GM18502 (cell line): ENCODE data around the gene USP4.
A peak's percentile ranks its signal among the peaks of the same experiment; 100 is the strongest.

Experiments used
- ATAC-seq: cut with Tn5 transposase; IDR thresholded peaks from one replicate; pipeline ENCODE4 v1.9.1; 2021; ENCODE audit warnings: mild to moderate bottlenecking; ENCODE audit not compliant: unreplicated experiment, poor library complexity

USP4 gene

DNA sequence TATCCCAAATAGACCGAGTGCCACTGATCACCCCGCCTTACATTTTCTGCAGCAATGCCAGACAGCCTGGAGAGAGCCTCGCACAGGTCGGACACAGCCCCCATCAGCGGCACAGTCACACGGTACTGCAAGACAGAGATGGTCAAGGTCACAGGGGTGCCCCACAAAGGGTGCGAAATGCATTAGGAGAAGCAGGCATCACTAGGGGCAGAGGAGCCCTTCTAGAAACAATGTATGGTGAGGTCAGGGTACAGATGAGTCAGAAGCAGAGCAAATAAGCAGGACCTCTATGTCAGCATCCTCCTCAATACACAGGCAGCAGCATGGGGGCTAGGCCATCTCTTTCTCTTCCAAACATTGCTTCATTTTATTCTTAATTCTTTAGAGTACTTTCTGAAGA, 41.3 kb downstream of the USP4 start:
- ATAC-seq = no peak

DNA sequence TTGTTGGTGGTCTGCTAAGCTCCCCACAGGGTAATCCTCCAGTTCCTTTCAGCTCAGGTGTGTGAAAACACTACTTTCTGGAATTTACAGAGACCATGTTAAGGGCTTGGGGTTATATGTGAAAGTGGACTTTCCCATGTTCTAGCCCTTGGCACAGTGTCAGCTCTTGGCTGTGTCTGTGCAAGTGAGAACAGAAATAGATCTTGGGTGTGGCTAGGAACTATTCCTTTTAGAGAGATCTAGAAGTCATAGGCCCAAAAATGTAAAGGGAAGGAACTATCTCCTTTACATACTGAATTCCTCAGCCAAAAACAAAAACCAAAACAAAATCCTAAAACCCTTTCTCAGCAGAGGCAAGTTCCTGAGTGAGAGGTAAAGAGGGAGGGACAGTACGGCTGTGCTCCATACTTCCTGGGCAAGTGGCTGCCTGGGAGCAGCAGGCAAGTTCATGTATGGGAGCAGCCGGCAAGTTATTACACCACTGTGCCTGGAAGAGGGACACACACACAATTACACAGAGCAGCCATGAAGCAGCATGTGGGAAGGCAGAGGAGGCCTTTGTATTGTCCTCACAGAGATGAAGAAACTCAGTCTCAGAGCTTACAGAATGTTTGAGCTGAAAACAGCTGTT, 43.0 kb downstream of the USP4 start:
- ATAC-seq = no peak

DNA sequence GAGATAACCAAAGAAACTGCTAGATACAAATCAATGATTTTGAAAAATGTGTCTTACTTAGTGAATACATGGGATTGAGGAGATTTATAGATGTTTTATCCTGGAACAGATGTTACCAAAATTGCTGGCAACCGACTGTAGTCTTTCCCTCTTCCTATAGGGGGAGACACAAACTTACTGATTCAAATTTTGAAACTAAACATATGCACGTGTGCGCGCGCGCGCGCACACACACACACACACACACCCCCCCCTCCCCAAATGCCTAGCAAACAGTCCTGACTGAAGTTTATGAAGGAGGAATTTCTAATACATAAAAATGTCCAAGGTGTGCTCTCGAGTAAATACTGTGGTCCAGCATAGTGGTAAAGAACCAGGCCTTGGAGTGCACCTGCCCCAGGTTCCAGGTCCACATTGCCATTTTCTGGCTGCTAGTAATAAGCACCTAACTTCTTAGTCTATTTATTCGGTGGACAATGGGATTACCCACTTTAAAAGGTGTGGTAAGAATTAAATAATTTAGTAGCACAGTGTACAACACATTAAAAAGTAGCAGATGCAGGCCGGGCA, 44.3 kb downstream of the USP4 start:
- ATAC-seq = no peak

DNA sequence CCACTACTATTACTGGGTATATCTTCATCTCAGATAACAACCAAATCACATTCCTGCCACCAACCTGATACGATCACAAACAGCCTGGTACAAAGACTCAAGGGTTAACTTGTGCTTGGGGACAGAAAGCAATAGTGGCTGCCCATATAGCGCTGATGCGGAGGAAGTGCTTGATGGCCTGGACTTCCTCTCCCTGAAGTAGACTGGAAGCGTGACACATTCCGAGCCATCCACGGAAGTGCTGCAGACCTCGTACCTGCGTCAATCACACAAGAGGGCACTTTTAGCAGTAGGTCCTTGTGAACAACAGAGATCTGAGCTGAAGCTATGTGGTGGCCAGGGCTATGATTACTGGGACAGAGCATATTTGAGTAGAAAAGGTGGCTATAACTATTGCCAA, 45.5 kb downstream of the USP4 start:
- no peak for ATAC-seq

DNA sequence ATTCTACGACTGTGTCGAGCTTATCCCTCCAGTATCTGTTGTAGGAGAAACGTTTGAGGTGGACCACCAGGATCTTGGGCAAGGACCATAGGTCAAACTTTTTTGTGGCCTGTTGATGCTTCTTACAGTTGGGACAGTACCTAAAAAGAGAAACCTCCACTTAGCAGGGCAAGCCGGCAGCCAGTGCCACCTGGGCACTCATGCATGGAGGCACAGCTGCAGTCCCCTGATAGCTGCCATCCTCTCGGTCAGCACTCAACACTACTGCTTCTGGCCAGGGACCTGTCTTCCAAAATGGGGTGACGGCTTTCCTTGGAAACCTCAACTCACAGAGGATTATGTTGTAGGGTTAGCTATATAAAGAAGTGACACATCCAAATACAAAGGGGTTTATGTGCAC, 55.9 kb downstream of the USP4 start:
- no peak for ATAC-seq

DNA sequence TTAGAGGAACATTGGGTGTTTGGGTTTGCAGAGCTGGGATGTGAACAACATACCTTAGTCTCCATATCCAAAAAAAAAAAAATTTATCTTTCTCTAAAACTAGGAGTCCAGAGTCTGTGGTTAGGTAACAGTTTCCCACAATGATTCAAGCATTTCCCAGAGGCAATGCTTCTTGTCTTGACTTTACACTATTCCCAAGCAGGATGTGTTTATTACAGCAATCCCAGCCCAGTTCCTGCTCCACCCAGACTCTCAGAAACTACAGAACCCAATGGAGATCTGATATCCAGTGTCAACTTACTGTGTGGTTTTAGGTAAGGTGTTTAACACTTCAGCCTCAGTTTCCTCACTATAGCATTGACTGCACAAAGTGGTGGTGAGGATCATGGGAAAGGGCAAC, 60.5 kb downstream of the USP4 start:
- no peak for ATAC-seq

DNA sequence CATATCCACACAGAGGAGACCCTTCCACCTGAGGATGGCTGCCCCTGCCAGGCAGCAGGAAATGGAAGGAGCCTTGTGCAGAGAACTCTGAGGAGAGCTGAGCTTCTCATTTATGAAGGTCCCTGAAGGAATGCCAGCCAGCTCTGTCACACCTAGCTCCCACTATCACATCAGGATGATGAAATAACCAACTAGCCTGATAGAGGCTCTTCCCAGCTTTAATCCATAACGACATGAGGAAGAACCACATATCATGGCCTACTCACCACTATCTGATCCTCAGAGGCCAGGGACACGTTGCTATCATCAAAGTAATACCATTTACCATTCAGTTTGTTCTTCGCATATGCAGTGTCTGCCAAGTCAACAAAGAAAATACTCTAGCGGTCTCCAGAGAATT, 61.3 kb downstream of the USP4 start:
- no peak for ATAC-seq

DNA sequence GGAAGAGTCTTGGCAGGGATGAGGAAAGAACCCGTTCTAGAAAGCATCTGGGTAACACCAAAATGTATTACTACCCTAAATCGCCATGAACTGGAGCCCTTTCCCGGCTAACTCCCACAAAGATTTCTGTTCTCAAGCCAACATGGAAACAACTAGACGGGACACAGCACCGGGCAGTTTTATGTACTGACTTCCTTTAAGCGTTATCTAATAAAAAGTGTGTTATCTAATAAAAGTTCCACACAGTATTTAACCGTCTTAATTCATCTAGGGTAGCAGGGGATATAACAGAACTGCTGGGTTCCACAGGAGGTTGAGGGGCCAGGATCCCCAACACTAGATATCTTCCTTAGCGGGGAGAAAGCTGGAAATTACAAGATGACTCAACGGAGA, 62.5 kb downstream of the USP4 start:
- ATAC-seq = no peak

DNA sequence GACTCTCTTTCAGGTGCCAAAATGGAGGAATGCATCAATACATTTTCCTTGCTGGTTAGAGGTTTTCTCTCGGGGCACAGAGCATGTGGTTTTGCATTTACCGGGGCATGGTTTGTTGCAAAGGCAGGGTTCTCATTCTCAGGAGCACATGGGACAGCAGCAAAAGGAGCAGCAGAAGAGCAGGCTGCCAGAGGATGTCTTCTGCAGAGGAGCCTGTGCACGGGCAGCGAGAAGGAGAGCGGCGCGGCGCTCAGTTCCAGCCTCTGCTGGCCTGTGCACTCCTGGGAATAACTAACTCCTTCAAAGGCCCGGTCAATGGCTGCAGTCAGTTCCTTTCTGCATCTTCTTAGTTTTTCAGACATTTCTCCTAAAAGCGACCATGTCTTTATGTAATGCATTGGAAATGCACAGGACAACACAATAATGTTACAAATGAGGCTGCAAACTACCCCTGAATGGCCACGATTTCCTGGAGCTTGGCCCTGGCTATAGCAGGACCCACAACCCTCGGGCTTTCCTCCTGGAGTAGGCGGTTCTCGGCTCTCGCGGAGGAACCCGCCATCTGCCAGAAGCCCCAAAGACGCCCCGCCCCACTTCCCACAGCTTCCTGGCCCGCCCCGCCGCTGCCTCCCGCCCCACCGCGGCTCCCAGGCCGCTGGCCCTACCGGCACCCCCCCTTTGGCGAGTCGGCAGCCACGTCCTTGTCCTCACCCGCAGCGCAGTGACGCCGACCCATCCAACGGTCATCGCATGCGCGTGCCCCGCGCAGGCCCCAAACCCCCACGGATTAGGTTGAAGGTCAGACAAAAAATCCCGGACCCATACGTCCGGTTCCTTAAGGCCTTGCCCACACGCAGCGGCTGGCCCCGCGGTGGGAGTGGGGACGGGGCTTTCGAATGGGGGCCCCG, 63.1 kb downstream of the USP4 start, which contains the start of gene C3orf62:
C3orf62 (minus strand) TSS at position 758 of the 908 bp plus-strand sequence; CDS start at position 398, 360 bp downstream.
- peak; percentile 73 for ATAC-seq

DNA sequence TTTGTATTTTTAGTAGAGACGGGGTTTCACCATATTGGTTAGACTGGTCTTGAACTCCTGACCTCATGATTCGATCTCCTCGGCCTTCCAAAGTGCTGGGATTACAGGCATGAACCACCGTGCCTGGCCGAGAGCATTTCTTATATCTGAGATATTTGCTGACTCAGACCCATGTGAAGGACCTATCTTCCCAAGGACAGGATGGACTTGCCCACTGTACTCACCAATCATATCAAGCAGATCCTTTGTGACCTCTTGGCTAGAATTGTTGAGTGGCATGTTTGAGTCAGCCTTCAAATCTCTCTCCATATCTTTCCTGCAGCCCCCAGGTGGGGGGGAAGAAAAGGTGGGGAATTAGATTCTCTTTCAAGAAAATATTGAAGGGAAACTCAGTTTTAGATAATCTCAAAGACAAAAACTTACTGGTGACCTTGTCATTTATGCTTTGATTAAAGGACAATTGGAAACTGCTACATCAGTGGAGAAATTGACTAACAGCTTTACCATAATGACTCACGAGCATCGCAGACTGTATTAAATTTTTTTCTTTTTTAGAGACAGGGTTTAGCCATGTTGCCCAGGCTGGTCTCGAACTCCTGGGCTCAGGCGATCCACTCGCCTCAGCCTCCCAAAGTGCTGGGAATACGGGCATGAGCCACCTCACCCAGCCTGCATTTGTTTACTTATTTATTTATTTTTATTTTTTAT, 65.9 kb downstream of the USP4 start:
- no peak for ATAC-seq

DNA sequence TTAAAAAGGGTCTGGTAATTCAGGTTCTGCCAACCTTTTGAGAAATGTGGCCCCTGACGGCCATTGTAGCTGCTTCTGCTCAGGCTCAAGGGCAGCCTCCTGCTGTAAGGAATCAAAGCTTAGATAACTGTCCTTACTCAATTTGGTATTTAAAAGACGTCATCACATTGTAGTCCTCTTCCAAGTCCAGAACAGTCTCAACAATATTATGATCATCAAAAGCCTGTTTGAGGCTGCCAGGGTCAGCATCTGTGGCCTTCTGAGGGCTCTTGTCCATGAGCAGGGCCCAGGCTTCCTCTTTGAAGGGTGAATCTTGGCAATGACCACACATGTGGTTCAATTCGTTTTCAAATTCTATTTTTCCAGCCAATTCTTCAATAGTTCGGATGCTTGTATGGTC, 68.8 kb downstream of the USP4 start:
- no peak for ATAC-seq

DNA sequence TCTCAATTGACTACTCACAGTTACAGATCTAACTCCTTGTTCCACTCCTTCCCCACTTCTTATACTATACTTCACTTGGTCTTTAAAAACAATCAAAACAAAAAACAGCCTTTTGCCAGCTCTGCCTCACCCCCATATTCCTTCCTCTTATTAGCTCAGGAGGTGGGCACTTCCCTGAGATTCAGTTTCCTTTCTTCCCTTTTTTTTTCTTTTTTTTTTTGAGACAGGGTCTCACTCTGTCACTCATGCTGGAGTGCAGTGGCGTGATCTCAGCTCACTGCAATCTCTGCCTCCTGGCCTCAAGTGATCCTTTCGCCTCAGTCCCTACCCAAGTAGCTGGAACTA, 69.7 kb downstream of the USP4 start:
- no peak for ATAC-seq

DNA sequence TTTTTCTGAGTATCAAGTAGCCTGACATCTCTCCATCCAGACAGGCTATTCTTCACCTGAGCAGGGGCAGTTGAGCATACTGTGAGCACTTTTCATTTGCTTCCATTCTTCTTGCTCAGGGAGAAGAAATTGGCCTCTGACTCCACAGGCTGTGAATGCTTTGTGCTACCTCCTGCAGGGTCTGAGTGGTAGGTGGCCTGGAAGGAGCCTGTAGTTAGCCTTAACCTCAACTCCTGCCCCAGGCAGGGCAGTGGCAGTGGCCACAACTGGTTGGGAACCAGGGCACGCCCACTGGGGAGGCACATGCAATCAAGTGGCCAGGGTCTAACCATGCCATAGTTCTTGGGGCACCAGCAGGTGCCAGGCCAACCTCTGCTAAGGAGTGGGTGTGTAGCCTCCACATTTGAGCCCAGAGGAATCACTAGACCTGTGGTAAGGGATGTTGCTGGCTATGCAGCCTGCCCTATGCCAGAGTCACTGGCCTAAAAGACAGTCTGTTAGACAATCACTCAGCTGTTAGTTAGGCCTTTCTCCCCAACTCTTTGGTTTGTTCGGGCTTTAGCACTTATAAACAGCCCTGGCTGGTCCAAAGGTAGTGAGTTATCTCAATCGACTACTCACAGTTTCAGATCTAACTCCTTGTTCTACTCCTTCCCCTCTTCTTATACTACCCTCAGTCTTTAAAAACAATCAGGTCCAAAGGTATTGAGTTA, 70.3 kb downstream of the USP4 start:
- ATAC-seq = no peak

DNA sequence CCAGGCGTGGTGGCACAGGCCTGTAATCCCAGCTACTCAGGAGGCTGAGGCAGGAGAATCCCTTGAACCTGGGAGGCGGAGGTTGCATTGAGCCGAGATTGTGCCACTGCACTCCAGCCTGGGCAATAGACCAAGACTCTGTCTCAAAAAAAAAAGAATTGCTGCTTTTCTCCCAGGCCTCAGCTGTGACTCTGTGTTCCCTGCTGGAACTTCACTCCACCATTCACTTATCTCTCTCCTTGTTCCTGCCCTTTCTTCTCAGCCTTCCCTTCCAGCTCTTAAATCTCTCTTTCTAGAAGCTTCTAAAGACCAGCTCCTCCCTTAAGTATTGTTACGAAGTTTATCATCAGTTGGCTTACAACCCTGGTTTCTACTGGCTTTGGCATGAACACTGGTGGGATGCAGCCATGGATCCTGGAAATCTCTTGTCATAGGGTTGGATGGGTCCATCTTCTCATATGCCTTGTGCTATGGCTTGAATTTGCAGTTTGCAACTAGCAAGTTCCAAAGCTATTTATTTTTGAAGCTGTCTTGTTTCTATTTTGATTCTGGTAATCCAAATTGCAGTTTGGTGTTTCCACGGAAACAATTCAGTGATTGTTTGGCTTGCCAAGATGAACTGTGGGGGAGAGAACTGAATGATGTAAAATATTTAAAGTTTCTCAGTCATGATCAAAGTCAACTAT, 73.3 kb downstream of the USP4 start:
- ATAC-seq = no peak

DNA sequence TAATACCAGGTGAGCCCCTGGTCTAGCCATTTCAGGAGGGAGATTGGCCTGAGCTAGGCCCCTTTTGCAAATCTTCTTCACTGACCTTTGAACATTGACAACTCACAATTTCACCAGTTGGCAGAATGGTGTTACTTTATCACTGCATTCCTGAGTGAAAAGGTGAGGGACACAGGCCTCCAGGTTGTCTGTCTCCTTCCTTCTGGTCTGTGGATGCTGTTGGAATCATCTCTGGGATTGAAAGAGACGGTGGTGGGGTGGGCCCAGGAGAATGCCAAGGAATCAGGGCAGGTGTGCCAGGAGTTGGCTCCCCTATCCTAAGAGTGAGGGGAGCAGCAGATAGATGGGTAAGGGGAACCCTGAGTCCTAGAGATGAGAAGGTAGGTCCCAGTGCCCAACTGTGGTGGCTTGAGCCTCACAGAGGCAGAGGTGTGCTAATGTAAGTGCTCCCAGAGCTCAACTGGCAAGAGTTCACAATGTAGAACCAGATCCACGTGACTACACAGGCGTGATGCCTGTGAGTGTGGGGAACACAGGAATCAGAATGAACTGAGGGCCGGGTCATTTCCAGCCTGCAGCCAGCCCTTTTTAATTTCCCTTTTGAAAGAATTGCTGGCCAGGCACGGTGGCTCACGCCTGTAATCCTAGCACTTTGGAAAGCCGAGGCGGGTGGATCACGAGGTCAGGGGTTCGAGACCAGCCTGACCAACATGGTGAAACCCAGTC, 74.0 kb downstream of the USP4 start:
- ATAC-seq = no peak

DNA sequence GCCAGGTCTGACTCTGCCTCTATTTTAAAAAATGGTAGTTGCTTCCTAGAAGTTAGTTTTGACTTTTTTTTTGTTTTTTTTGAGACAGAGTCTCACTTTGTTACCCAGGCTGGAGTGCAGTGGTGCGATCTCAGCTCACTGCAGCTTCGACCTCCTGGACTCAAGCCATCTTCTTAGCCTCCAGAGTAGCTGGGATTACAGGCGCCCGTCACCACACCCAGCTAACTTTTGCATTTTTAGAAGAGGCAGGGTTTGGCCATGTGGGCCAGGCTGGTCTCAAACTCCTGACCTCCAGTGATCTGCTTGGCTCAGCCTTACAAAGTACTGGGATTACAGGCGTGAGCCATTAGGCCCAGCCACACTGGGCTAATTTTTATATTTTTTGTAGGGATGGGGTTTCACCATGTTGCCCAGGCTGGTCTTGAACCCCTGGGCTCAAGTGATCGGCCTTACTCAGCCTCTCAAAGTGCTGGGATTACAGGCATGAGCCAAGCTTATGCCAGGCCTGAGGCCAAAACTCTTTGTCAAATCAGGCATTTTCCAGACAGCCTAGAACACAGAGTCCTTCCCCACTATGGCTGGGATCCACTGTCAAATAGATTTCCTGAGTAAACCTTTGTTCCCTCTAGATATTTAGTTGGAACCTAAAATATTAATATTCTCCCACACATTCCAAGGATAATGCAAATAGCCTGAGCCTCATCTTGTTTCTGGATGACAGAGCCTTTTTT, 76.5 kb downstream of the USP4 start:
- no peak for ATAC-seq

DNA sequence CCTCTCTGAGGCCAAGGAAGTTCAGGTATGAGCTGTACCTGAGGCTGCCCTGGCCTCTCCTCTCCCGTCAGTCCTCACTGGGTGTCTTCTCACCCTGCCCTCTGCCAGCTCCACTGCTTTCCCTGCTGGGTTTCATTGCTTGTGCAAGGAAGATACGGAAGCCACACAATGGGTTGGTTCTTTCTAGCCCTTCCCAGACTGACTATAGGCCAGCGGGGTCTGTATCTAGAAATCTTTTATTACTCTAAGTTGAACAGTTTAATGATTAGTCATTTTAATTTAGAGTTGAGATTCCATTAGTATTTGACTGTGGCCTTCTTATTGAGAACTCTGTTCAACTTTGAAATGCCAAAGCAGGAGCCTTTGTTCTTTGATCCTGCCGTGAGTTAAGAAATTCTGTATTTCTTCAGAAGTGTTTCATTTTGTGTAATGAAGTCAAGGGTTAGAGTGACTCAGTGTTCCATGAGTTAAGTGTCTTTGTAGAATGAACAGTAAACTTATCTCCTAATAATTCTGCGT, 79.0 kb downstream of the USP4 start:
- no peak for ATAC-seq

DNA sequence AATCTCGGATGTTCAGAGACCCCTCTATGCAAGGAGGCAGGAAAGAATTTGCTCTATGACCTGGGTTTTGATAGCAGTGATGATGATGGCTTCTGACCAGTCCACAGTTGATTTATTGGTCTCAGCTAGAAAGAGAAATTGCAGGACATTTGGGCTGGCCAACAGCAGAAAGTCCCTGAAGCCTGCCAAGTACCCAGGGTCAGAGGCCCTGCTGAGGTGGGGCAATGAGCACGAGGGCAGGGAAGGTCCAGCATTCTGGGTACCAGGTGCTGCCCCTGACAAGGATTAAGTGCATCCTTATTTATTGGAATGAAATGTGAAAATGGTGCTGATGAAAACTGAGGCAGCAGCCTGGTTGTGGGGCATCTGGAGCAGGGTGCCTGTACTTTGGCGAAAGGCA, 82.7 kb downstream of the USP4 start:
- no peak for ATAC-seq
